Measurements from ENCODE around the gene TEX30. TPM values are rescaled to one million over a fixed set of nuclear protein-coding genes. Genes with fewer than 3 reads are reported as not detected.
A peak's percentile ranks its signal among the peaks of the same experiment; 100 is the strongest.

The TEX30 gene
- total and polyA plus RNA-seq, 2 of the 4 experiments (the other 2 are of a cell fraction), result 8.1 to 10.4 TPM

DNA sequence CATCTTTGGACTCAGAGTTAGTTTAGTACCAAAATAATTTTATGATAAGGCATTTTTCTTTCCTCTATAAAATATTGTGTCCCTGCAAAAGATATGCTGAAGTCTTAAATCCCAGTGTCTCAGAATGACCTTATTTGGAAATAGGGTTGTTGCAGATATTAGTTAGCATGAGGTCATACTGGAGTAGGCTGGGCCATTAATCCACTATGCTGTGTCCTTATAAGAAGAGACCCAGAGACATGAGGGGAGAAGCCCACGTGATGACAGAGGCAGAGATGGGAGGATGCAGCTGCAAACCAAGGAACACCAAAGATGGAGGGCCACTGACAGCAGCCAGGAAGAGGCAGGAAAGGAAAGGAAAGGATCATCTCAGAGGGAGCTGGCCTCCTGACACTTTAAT, 18.8 kb upstream of the TEX30 start:
- Histone ChIP-seq H3K4me1 (ENCODE audit: control insufficient read depth, insufficient read depth, low read length) (no peaks in the 10 kb centered on the region), H3K9me1 (ENCODE audit: insufficient read depth, low read length) (no peaks in the 10 kb centered on the region), H3K9ac (ENCODE audit: low read depth, low read length) (no peak overlapping the region), H3K79me1 (ENCODE audit: low read depth in 1 of 2, low read length in 2 of 2) (peaks cover 2% of the 10 kb centered on the region in 2 experiments; a peak in 3 of 4 replicates), H3K4me2 (ENCODE audit: low read depth, low read length) (no peak overlapping the region), H4K8ac (ENCODE audit: low read depth in 2 of 2, low read length in 2 of 2) (peak overlapping the region; percentile 48 to 78; a peak in 2 of 4 replicates), H2BK15ac (ENCODE audit: low read depth, low read length) (no peak overlapping the region), H2BK20ac (ENCODE audit: low read depth, low read length) (no peak overlapping the region), H3K4ac (ENCODE audit: low read depth, low read length) (peak overlapping the region; percentile 31; the same call in 1 of the 2 replicates), H2AK5ac (ENCODE audit: low read depth, low read length) (peak overlapping the region; percentile 43; the same call in 1 of the 2 replicates), H3K9me3 (ENCODE audit: control insufficient read depth, insufficient read depth, low read length) (no peaks in the 10 kb centered on the region), H3K18ac (ENCODE audit: low read depth, low read length) (no peak overlapping the region), H4K5ac (ENCODE audit: low read depth, low read length) (no peak overlapping the region), H4K91ac (ENCODE audit: insufficient read depth, low read depth, low read length) (no peak overlapping the region), H2BK120ac (ENCODE audit: low read depth, low read length) (no peak overlapping the region; the same call in 1 of the 2 replicates), H3K56ac (ENCODE audit: extremely low read depth, insufficient read depth, low read length) (no peak overlapping the region), H3K23ac (ENCODE audit: low read depth, low read length) (no peak overlapping the region), H3K27me3 (ENCODE audit: control insufficient read depth, insufficient read depth, low read length) (no peaks in the 10 kb centered on the region), H2BK5ac (ENCODE audit: low read depth, low read length, poor library complexity, severe bottlenecking) (no peak overlapping the region), H2AK9ac (replicated peaks; ENCODE audit: low read depth, low read length, poor library complexity) (peak overlapping the region; percentile 19), H3K36me3 (ENCODE audit: control insufficient read depth, insufficient read depth, low read length) (peaks cover 13% of the 10 kb centered on the region), H3K4me3 (ENCODE audit: insufficient read depth, low read depth, low read length) (no peak overlapping the region), H4K20me1 (ENCODE audit: insufficient read depth, low read length) (no peaks in the 10 kb centered on the region), H3K27ac (ENCODE audit: insufficient read depth, low read length) (no peak overlapping the region), H3K14ac (replicated peaks; ENCODE audit: low read depth, low read length) (no peak overlapping the region), H2AFZ (replicated peaks; ENCODE audit: low read length, poor library complexity) (no peak overlapping the region)
- CTCF ChIA-PET, result no interaction called here
- WGBS, 2 experiments (ENCODE audit: extremely low coverage in 2 of 2, insufficient read length in 1 of 2), result 80% methylated on average over 1 of the region's 1 CpG; no CpG with 5 or more reads in 1 of the 2 experiments
- no TSS peak for BruUV-seq (replicated peaks)
- dilution Hi-C loops (cut with HindIII; ENCODE audit: low sequenced_read_pairs, unreplicated experiment), result no loop called here
- intact Hi-C loops (cut with micrococcal nuclease), result no loop called here
- DNase-seq (peak; percentile 33), ATAC-seq (ENCODE audit: low read depth) (no peak)
- POLR2A ChIA-PET (ENCODE audit: unreplicated experiment), result no interaction called here
- in situ Hi-C loops (cut with MboI; ENCODE audit: low sequenced_read_pairs), result no loop called here
- TF ChIP-seq, protein P1, sequence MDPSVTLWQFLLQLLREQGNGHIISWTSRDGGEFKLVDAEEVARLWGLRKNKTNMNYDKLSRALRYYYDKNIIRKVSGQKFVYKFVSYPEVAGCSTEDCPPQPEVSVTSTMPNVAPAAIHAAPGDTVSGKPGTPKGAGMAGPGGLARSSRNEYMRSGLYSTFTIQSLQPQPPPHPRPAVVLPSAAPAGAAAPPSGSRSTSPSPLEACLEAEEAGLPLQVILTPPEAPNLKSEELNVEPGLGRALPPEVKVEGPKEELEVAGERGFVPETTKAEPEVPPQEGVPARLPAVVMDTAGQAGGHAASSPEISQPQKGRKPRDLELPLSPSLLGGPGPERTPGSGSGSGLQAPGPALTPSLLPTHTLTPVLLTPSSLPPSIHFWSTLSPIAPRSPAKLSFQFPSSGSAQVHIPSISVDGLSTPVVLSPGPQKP (IDR thresholded peaks at IDR 0.05; ENCODE audit: borderline replicate concordance, low read depth, low read length), result no peak
- no peak for TF ChIP-seq POLR2A (IDR thresholded peaks at IDR 0.05; ENCODE audit: low read depth, low read length)
- TF ChIP-seq RFX5 (IDR thresholded peaks at IDR 0.05; ENCODE audit: low read depth, low read length), result no peak
- no peak for TF ChIP-seq RAD21 (IDR thresholded peaks at IDR 0.05; ENCODE audit: low read length)
- no peak for TF ChIP-seq SMC3 (IDR thresholded peaks at IDR 0.05; ENCODE audit: low read depth, low read length)
- no peak for TF ChIP-seq CHD1 (IDR thresholded peaks at IDR 0.05; ENCODE audit: low read depth, low read length)
- TF ChIP-seq, protein P2, sequence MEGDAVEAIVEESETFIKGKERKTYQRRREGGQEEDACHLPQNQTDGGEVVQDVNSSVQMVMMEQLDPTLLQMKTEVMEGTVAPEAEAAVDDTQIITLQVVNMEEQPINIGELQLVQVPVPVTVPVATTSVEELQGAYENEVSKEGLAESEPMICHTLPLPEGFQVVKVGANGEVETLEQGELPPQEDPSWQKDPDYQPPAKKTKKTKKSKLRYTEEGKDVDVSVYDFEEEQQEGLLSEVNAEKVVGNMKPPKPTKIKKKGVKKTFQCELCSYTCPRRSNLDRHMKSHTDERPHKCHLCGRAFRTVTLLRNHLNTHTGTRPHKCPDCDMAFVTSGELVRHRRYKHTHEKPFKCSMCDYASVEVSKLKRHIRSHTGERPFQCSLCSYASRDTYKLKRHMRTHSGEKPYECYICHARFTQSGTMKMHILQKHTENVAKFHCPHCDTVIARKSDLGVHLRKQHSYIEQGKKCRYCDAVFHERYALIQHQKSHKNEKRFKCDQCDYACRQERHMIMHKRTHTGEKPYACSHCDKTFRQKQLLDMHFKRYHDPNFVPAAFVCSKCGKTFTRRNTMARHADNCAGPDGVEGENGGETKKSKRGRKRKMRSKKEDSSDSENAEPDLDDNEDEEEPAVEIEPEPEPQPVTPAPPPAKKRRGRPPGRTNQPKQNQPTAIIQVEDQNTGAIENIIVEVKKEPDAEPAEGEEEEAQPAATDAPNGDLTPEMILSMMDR (conservative IDR thresholded peaks at IDR 0.05; ENCODE audit: low read depth, low read length), result no peak
- TF ChIP-seq NFE2L2 (IDR thresholded peaks at IDR 0.05; ENCODE audit: low read depth, low read length), result no peak
- no peak for TF ChIP-seq CEBPB (IDR thresholded peaks at IDR 0.05; ENCODE audit: low read depth, low read length)
- no peak for TF ChIP-seq MAZ (IDR thresholded peaks at IDR 0.05; ENCODE audit: borderline replicate concordance, low read depth, low read length)
- no peak for TF ChIP-seq MAFK (IDR thresholded peaks at IDR 0.05; ENCODE audit: low read depth, low read length)
